Parathyroid adenoma (tissue), 2 donors: ENCODE data around the gene LBR.

ENCODE experiments used
- H2AFZ ChIP-seq: fragments of 300-600 bp; sonication (generic); one replicate; pipeline ENCODE4 v1.7.0; 2017; ENCODE audit warnings: antibody characterized with exemption, mild to moderate bottlenecking
- H3K27ac ChIP-seq: fragments of 300-600 bp; sonication (generic); one replicate; pipeline ENCODE4 v1.7.0; 2017
- H3K27me3 ChIP-seq: fragments of 300-600 bp; sonication (generic); one replicate; pipeline ENCODE4 v1.7.0; 2017; ENCODE audit warnings: low read length; ENCODE audit not compliant: control insufficient read depth, insufficient read depth
- H3K36me3 ChIP-seq: fragments of 300-600 bp; sonication (generic); one replicate; pipeline ENCODE4 v1.7.0; 2017; ENCODE audit warnings: low read length; ENCODE audit not compliant: control insufficient read depth, insufficient read depth
- H3K4me1 ChIP-seq: fragments of 300-600 bp; sonication (generic); one replicate; pipeline ENCODE4 v1.7.0; 2017; ENCODE audit warnings: control low read depth
- H3K4me2 ChIP-seq: fragments of 300-600 bp; sonication (generic); one replicate; pipeline ENCODE4 v1.7.0; 2017; ENCODE audit warnings: low read length
- H3K4me3 ChIP-seq: fragments of 300-600 bp; sonication (generic); one replicate; pipeline ENCODE4 v1.7.0; 2017; ENCODE audit warnings: low read depth, low read length
- H3K79me2 ChIP-seq: fragments of 300-600 bp; sonication (generic); one replicate; pipeline ENCODE4 v1.7.0; 2017; ENCODE audit warnings: control low read depth
- H3K9ac ChIP-seq: fragments of 300-600 bp; sonication (generic); one replicate; pipeline ENCODE4 v1.7.0; 2017; ENCODE audit warnings: mild to moderate bottlenecking
- H3K9me3 ChIP-seq: fragments of 300-600 bp; sonication (generic); one replicate; pipeline ENCODE4 v1.7.0; 2017; ENCODE audit warnings: low read length; ENCODE audit not compliant: control insufficient read depth
- CTCF ChIP-seq: fragments of 300-600 bp; sonication (generic); IDR thresholded peaks from one replicate; pipeline ENCODE4 v1.7.0; 2017; ENCODE audit warnings: antibody characterized with exemption, mild to moderate bottlenecking
- donor health status: primary hyperparathyroidism.

Gene LBR

DNA sequence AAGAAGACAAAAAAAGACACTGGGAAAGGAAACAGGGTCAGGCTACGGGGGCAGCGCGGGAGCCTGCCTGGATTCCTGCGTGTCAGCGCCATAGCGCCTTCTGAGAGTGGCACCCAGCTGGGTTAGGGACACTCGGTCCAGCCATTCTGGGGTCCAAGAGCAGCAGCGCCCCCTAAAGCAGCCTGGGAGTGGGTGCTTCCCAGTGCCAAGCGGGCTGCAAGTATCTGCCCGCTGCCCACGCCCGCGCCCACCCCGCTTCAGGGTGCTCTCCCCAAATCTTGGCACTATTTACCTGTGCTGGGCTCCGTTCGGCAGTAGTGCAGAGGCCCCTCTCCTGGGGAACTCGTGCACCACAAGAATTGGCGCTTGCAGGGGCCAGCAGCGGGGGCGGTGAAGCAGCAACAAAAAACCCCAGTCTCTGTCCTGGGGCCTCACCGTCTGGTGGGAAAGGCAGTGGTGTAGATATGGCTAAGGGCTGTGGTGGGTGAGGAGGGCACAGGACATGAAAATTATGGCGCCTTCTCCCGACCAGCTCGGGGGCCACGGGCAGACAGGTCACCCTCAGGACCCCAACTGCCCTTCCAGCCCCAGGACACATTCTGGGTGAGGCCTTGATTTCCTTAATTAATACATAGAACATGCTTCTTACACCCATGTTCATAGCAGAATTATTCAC lies 24.1 kb upstream of the LBR start:
- no peak for TF ChIP-seq CTCF
- no peak overlapping the region for H3K9ac ChIP-seq
- H3K4me1 ChIP-seq = no peaks in the 10 kb centered on the region
- H3K79me2 ChIP-seq = no peaks in the 10 kb centered on the region
- no peak overlapping the region for H3K27ac ChIP-seq
- no peak overlapping the region for H3K4me2 ChIP-seq
- no peaks in the 10 kb centered on the region for H3K36me3 ChIP-seq
- no peaks in the 10 kb centered on the region for H3K9me3 ChIP-seq
- H3K4me3 ChIP-seq = no peak overlapping the region
- no peak overlapping the region for H2AFZ ChIP-seq
- H3K27me3 ChIP-seq = no peaks in the 10 kb centered on the region

GRCh38 chr1:225451340-225451739 lies 23.5 kb upstream of the LBR start:
- Histone ChIP-seq H3K36me3 (no peaks in the 10 kb centered on the region), H3K4me2 (no peak overlapping the region), H3K27me3 (no peaks in the 10 kb centered on the region), H3K9ac (no peak overlapping the region), H3K79me2 (no peaks in the 10 kb centered on the region), H3K4me1 (no peaks in the 10 kb centered on the region), H3K9me3 (no peaks in the 10 kb centered on the region), H2AFZ (no peak overlapping the region), H3K4me3 (no peak overlapping the region), H3K27ac (no peak overlapping the region)
- TF ChIP-seq CTCF = no peak

GRCh38 chr1:225450491-225451191 lies 22.8 kb upstream of the LBR start:
- TF ChIP-seq CTCF = no peak
- Histone ChIP-seq H3K27ac (no peak overlapping the region), H3K4me1 (no peaks in the 10 kb centered on the region)

GRCh38 chr1:225449774-225450173 lies 21.9 kb upstream of the LBR start:
- H3K4me3 ChIP-seq = no peak overlapping the region
- H3K9me3 ChIP-seq = no peaks in the 10 kb centered on the region
- H2AFZ ChIP-seq = no peak overlapping the region
- no peak overlapping the region for H3K4me2 ChIP-seq
- no peak overlapping the region for H3K9ac ChIP-seq
- no peaks in the 10 kb centered on the region for H3K36me3 ChIP-seq
- no peaks in the 10 kb centered on the region for H3K79me2 ChIP-seq
- no peak for TF ChIP-seq CTCF
- H3K4me1 ChIP-seq = no peaks in the 10 kb centered on the region
- no peak overlapping the region for H3K27ac ChIP-seq
- H3K27me3 ChIP-seq = no peaks in the 10 kb centered on the region

More at GRCh38 chr1:225450491-225451191, 22.8 kb upstream of the LBR start:
- Histone ChIP-seq H3K36me3 (no peaks in the 10 kb centered on the region), H3K9ac (no peak overlapping the region), H3K79me2 (no peaks in the 10 kb centered on the region), H3K4me2 (no peak overlapping the region), H3K4me3 (no peak overlapping the region), H3K9me3 (no peaks in the 10 kb centered on the region), H3K27me3 (no peaks in the 10 kb centered on the region), H2AFZ (no peak overlapping the region)

DNA sequence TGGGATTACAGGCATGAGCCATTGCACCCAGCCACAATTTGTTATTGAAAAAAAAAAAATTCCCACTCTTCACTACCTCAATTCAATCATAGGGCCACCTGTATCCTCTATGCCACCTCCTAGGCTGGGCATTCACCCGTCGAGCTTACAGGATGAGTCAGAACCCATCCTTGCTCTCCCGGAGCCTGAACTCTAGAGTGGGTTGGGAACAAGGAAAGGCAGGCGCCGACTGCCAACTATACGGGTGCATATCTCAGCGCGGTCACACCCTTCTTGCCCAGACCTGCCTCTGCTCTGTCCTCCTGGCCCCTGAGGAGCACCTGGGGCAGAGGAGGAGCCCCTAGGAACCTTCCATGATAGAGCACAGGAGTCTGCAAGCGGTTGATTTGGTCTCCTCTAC lies 21.4 kb upstream of the LBR start:
- no peak for TF ChIP-seq CTCF
- Histone ChIP-seq H3K4me3 (no peak overlapping the region), H3K36me3 (no peaks in the 10 kb centered on the region), H3K9me3 (no peaks in the 10 kb centered on the region), H3K4me2 (no peak overlapping the region), H3K4me1 (no peaks in the 10 kb centered on the region), H3K79me2 (no peaks in the 10 kb centered on the region), H3K27ac (no peak overlapping the region), H2AFZ (no peak overlapping the region), H3K9ac (no peak overlapping the region), H3K27me3 (no peaks in the 10 kb centered on the region)
